Measurements from ENCODE around the gene CCDC167. TPM values are rescaled to one million over a fixed set of nuclear protein-coding genes. Genes with fewer than 3 reads are reported as not detected.

Gene CCDC167
- total RNA-seq, 1 donor from 2014 or later, result 28.4 TPM

GRCh38 chr6:37491171-37491829, 8.4 kb downstream of the CCDC167 start:
- Histone ChIP-seq H3K4me3 (no peak overlapping the region), H3K27me3 (no peaks in the 10 kb centered on the region), H3K9me3 (no peaks in the 10 kb centered on the region), H3K27ac (no peak overlapping the region), H3K4me1 (no peaks in the 10 kb centered on the region), H3K36me3 (no peaks in the 10 kb centered on the region)
- intact Hi-C loops (cut with DNase I), result no loop called here
- no peak for DNase-seq (ENCODE audit: low spot score in 2 of 2)
- TF ChIP-seq CTCF (IDR thresholded peaks at IDR 0.05), result no peak

- DNase-seq (ENCODE audit: low spot score in 2 of 2), result no peak
- no peaks in the 10 kb centered on the region for H3K27me3 ChIP-seq
- H3K4me1 ChIP-seq, result no peaks in the 10 kb centered on the region
- TF ChIP-seq CTCF (IDR thresholded peaks at IDR 0.05), result no peak
- no peak overlapping the region for H3K27ac ChIP-seq
- H3K4me3 ChIP-seq, result no peak overlapping the region
- no peaks in the 10 kb centered on the region for H3K9me3 ChIP-seq
- intact Hi-C loops (cut with DNase I), result no loop called here
- H3K36me3 ChIP-seq, result peaks cover 0 to 4% of the 10 kb centered on the region in 2 donors
Measured at GRCh38 chr6:37490536-37491170, 9.0 kb downstream of the CCDC167 start.

- DNase-seq (ENCODE audit: low spot score in 2 of 2), result no peak
- no peak for TF ChIP-seq CTCF (IDR thresholded peaks at IDR 0.05)
- Histone ChIP-seq H3K36me3 (peaks cover 4 to 6% of the 10 kb centered on the region in 2 donors), H3K9me3 (no peaks in the 10 kb centered on the region), H3K4me1 (no peaks in the 10 kb centered on the region), H3K27me3 (no peaks in the 10 kb centered on the region), H3K4me3 (no peak overlapping the region), H3K27ac (no peak overlapping the region)
- intact Hi-C loops (cut with DNase I), result loop anchor here (10.0 kb wide), 1 partner anchor 1005 kb away; no protein-coding TSS in a partner anchor
Measured at GRCh38 chr6:37489697-37490336, 9.9 kb downstream of the CCDC167 start.

- no peak for DNase-seq (ENCODE audit: low spot score in 2 of 2)
- Histone ChIP-seq H3K27me3 (no peaks in the 10 kb centered on the region), H3K36me3 (peaks cover 11% of the 10 kb centered on the region in 2 donors), H3K4me3 (no peak overlapping the region), H3K9me3 (no peaks in the 10 kb centered on the region), H3K27ac (no peak overlapping the region), H3K4me1 (no peaks in the 10 kb centered on the region)
- no peak for TF ChIP-seq CTCF (IDR thresholded peaks at IDR 0.05)
- intact Hi-C loops (cut with DNase I), result loop anchor here (10.0 kb wide), 1 partner anchor 1006 kb away; no protein-coding TSS in a partner anchor
Measured at GRCh38 chr6:37488476-37488875, 11.2 kb downstream of the CCDC167 start.

GRCh38 chr6:37487591-37488380, 11.9 kb downstream of the CCDC167 start:
- DNase-seq (ENCODE audit: low spot score in 2 of 2), result no peak
- Histone ChIP-seq H3K27ac (no peak overlapping the region), H3K4me3 (no peak overlapping the region), H3K9me3 (no peaks in the 10 kb centered on the region), H3K27me3 (no peaks in the 10 kb centered on the region), H3K36me3 (peaks cover 16 to 18% of the 10 kb centered on the region in 2 donors), H3K4me1 (no peaks in the 10 kb centered on the region)
- TF ChIP-seq CTCF (IDR thresholded peaks at IDR 0.05), result no peak
- intact Hi-C loops (cut with DNase I), result loop anchor here (10.0 kb wide), 1 partner anchor 1007 kb away; no protein-coding TSS in a partner anchor
